Kidney (tissue), 14 donors: Measurements from ENCODE around the gene PMEPA1. TPM values are rescaled to one million over a fixed set of nuclear protein-coding genes. Genes with fewer than 3 reads are reported as not detected.

Experiments
- DNase-seq, 5 donors: peaks; one replicate each; pipeline ENCODE4 v3.0.0-alpha.2; 2013 to 2020
- FAIRE-seq: peaks from 2 replicates; lab custom pipeline; 2012; peaks lifted over from hg19 to GRCh38; lab: Jason Lieb, UNC
- H3K27ac ChIP-seq, 2 donors: one replicate each; pipeline ENCODE4 v1.7.0; 2013; ENCODE audit warnings: low read depth in 2 of 2, low read length in 2 of 2, inconsistent platforms in 1 of 2
- H3K27me3 ChIP-seq: one replicate; pipeline ENCODE4 v1.7.1; 2013; ENCODE audit warnings: low read length, inconsistent platforms; ENCODE audit not compliant: control insufficient read depth, insufficient read depth
- H3K36me3 ChIP-seq, 3 donors: one replicate each; pipeline versions ENCODE4 v1.7.0 to v1.7.1; 2013; ENCODE audit warnings: low read length in 3 of 3, control low read depth in 1 of 3, inconsistent platforms in 1 of 3; ENCODE audit not compliant: insufficient read depth in 3 of 3, control insufficient read depth in 2 of 3
- H3K4me1 ChIP-seq, 3 donors: one replicate each; pipeline versions ENCODE4 v1.7.0 to v1.7.1; 2013; ENCODE audit warnings: low read length in 3 of 3, inconsistent platforms in 1 of 3, low read depth in 1 of 3; ENCODE audit not compliant: control insufficient read depth in 2 of 3, insufficient read depth in 2 of 3
- H3K4me3 ChIP-seq, 3 donors: one replicate each; pipeline versions ENCODE4 v1.7.0 to v1.8.1; 2013; ENCODE audit warnings: low read length in 3 of 3, control low read depth in 1 of 3, inconsistent platforms in 1 of 3
- H3K9ac ChIP-seq, 3 donors: one replicate each; pipeline versions ENCODE4 v1.7.0 to v1.7.1; 2013; ENCODE audit warnings: low read length in 3 of 3, control low read depth in 1 of 3, inconsistent platforms in 1 of 3
- H3K9me3 ChIP-seq, 3 donors: one replicate each; pipeline versions ENCODE4 v1.7.0 to v1.7.1; 2013; ENCODE audit warnings: low read length in 3 of 3, control low read depth in 1 of 3, inconsistent platforms in 1 of 3; ENCODE audit not compliant: control insufficient read depth in 2 of 3, insufficient read depth in 1 of 3
- CTCF ChIP-seq: IDR thresholded peaks from 3 replicates; pipeline ENCODE4 v1.5.1; 2012; ENCODE audit warnings: mild to moderate bottlenecking, moderate library complexity, borderline replicate concordance; ENCODE audit not compliant: insufficient read depth; ENCODE audit errors: extremely low read depth
- intact Hi-C: fragments of 100-400 bp; cut with DNase I; formaldehyde crosslinking; loops from one replicate; pipeline ENCODE4 v1.11.1; 2022
- polyA plus RNA-seq: library from polyadenylated mRNA; stranded (reverse); fragments of 350-450 nt; fragmentation: Illumina TruSeq; extraction: RNeasy Lipid Tissue Mini Kit (QIAGEN cat#74804); gene quantifications from one replicate; pipeline ENCODE4 v1.2.3, GENCODE V29; 2014; ENCODE audit warnings: low read depth, low replicate concordance; ENCODE audit not compliant: insufficient read depth
- total RNA-seq: library from RNA; stranded (reverse); fragmentation: NEBNext Ultra II Directional; extraction: Animal tissue kit (Norgen Biotek cat#: 25700); gene quantifications from one replicate; pipeline ENCODE4 v1.2.1, GENCODE V29; 2021
- donor health status: control.
- donor health status: control.
- donor health status: control.
- donor health status: control.
- donor health status: control.
- donor health status: DM: yes; HTN: yes; CAD: no.
- donor health status: Normal renal cell carcinoma (clear cell type).

PMEPA1 gene
- total and polyA plus RNA-seq, 2 donors from 2014 or later, result 12.9 to 30.4 TPM

GRCh38 chr20:57678340-57678739 lies 31.5 kb downstream of the PMEPA1 start:
- TF ChIP-seq CTCF, result no peak
- peaks cover 3 to 39% (median 10%) of the 10 kb centered on the region in 3 donors for H3K4me1 ChIP-seq
- H3K9ac ChIP-seq, result no peak overlapping the region
- H3K4me3 ChIP-seq, result no peak overlapping the region
- FAIRE-seq (no peak), DNase-seq (no peak)
- H3K9me3 ChIP-seq, result no peaks in the 10 kb centered on the region
- H3K27ac ChIP-seq, result no peak overlapping the region
- H3K36me3 ChIP-seq, result no peaks in the 10 kb centered on the region
- no peaks in the 10 kb centered on the region for H3K27me3 ChIP-seq
- intact Hi-C loops, result no loop called here

- Histone ChIP-seq H3K9ac (no peak overlapping the region), H3K4me3 (no peak overlapping the region), H3K9me3 (no peaks in the 10 kb centered on the region), H3K4me1 (peaks cover 3 to 37% (median 5%) of the 10 kb centered on the region in 3 donors), H3K27me3 (no peaks in the 10 kb centered on the region), H3K27ac (no peak overlapping the region), H3K36me3 (no peaks in the 10 kb centered on the region)
- FAIRE-seq, result no peak
- intact Hi-C loops, result no loop called here
- no peak for DNase-seq
- TF ChIP-seq CTCF, result no peak
Measured at GRCh38 chr20:57677584-57677982, 32.2 kb downstream of the PMEPA1 start.

- no peak for FAIRE-seq
- peaks cover under 1 to 32% (median 3%) of the 10 kb centered on the region in 3 donors for H3K4me1 ChIP-seq
- no peaks in the 10 kb centered on the region for H3K27me3 ChIP-seq
- TF ChIP-seq CTCF, result no peak
- peak in 2 of 5 donors; percentile 35 to 76 for DNase-seq
- H3K36me3 ChIP-seq, result no peaks in the 10 kb centered on the region
- no peaks in the 10 kb centered on the region for H3K9me3 ChIP-seq
- intact Hi-C loops, result no loop called here
- H3K27ac ChIP-seq, result no peak overlapping the region
- no peak overlapping the region for H3K9ac ChIP-seq
- no peak overlapping the region for H3K4me3 ChIP-seq
Measured at GRCh38 chr20:57676589-57677583, 32.9 kb downstream of the PMEPA1 start.
